DOHH2 (cell line): ENCODE data around the gene KCNH6.

Experiments used
- H3F3A ChIP-seq: fragments of 200-600 bp; sonication (generic), shearing (Covaris generic); 2 replicates; pipeline ENCODE4 v1.6.0; 2016; ENCODE audit warnings: antibody characterized with exemption, mild to moderate bottlenecking; ENCODE audit not compliant: control insufficient read depth, insufficient read depth
- H3K27ac ChIP-seq: fragments of 200-600 bp; sonication (generic); 2 replicates; pipeline ENCODE4 v1.5.1; 2014; ENCODE audit warnings: low read depth, mild to moderate bottlenecking, low read length, moderate library complexity
- H3K27me3 ChIP-seq: fragments of 200-600 bp; sonication (generic); 2 replicates; pipeline ENCODE4 v1.6.1; 2014; ENCODE audit warnings: mild to moderate bottlenecking, low read length, mixed read lengths; ENCODE audit not compliant: control insufficient read depth
- H3K36me3 ChIP-seq: fragments of 200-600 bp; sonication (generic); 2 replicates; pipeline ENCODE4 v1.6.1; 2014; ENCODE audit warnings: mild to moderate bottlenecking, low read length, moderate library complexity, mixed read lengths; ENCODE audit not compliant: control insufficient read depth
- H3K4me1 ChIP-seq: fragments of 200-600 bp; sonication (generic); 2 replicates; pipeline ENCODE4 v1.6.1; 2014; ENCODE audit warnings: mild to moderate bottlenecking, low read length, mixed read lengths; ENCODE audit not compliant: control insufficient read depth
- H3K4me2 ChIP-seq: fragments of 200-600 bp; sonication (generic); 2 replicates; pipeline ENCODE4 v1.6.0; 2014; ENCODE audit warnings: mild to moderate bottlenecking, low read length, moderate library complexity
- H3K4me3 ChIP-seq: fragments of 200-600 bp; sonication (generic); 2 replicates; pipeline ENCODE4 v1.5.1; 2014; ENCODE audit warnings: mild to moderate bottlenecking, low read length, mixed read lengths
- H3K79me2 ChIP-seq: fragments of 200-600 bp; sonication (generic); 2 replicates; pipeline ENCODE4 v1.6.1; 2014; ENCODE audit warnings: mild to moderate bottlenecking, low read length, mixed read lengths; ENCODE audit not compliant: control insufficient read depth
- H3K9me2 ChIP-seq: fragments of 200-600 bp; sonication (generic); replicated peaks from 2 replicates; pipeline ENCODE4 v1.6.1; 2014; ENCODE audit warnings: mild to moderate bottlenecking, low read length, mixed read lengths; ENCODE audit not compliant: control insufficient read depth
- H3K9me3 ChIP-seq: fragments of 200-600 bp; sonication (generic); 2 replicates; pipeline ENCODE4 v1.6.1; 2014; ENCODE audit warnings: antibody characterized with exemption, low read length, mixed read lengths; ENCODE audit not compliant: control insufficient read depth, insufficient read depth
- H4K20me1 ChIP-seq: fragments of 200-600 bp; sonication (generic); 2 replicates; pipeline ENCODE4 v1.6.0; 2014; ENCODE audit warnings: low read depth, mild to moderate bottlenecking, antibody characterized with exemption, low read length, moderate library complexity; ENCODE audit not compliant: control insufficient read depth, insufficient read depth
- CTCF ChIP-seq: fragments of 200-600 bp; sonication (generic); IDR thresholded peaks from one replicate; pipeline ENCODE4 v1.5.1; 2014; ENCODE audit warnings: antibody characterized with exemption, mild to moderate bottlenecking, low read depth, low read length; ENCODE audit not compliant: poor library complexity, severe bottlenecking
- EZH2phosphoT487 ChIP-seq: fragments of 200-600 bp; sonication (generic); IDR thresholded peaks from 2 replicates; pipeline ENCODE4 v1.6.1; 2017; ENCODE audit warnings: borderline replicate concordance, mild to moderate bottlenecking, antibody characterized with exemption, low read length, moderate library complexity, mixed read lengths

Gene KCNH6

GRCh38 chr17:63592797-63593196 is 69.6 kb downstream of the KCNH6 start:
- no peak overlapping the region for H3K4me2 ChIP-seq
- H3F3A ChIP-seq = 0 out of 2 replicates have a peak, but pooled peaks cover 4% of the 10 kb centered on the region
- H3K4me3 ChIP-seq = no peak overlapping the region
- H4K20me1 ChIP-seq = 0 out of 2 replicates have a peak, but pooled peaks cover 3% of the 10 kb centered on the region
- H3K27me3 ChIP-seq = no peaks in the 10 kb centered on the region
- H3K79me2 ChIP-seq = no peaks in the 10 kb centered on the region
- H3K36me3 ChIP-seq = peaks cover 50% of the 10 kb centered on the region
- H3K27ac ChIP-seq = no peak overlapping the region
- no peak for TF ChIP-seq EZH2phosphoT487
- no peaks in the 10 kb centered on the region for H3K9me3 ChIP-seq
- H3K9me2 ChIP-seq = no peaks in the 10 kb centered on the region
- peaks cover 5% of the 10 kb centered on the region; the same call in 1 of the 2 replicates for H3K4me1 ChIP-seq

- peaks cover 8% of the 10 kb centered on the region for H3K4me1 ChIP-seq
- TF ChIP-seq CTCF (no peak), EZH2phosphoT487 (no peak)
- H3F3A ChIP-seq = peaks cover 4% of the 10 kb centered on the region; the same call in 1 of the 2 replicates
- H3K79me2 ChIP-seq = no peaks in the 10 kb centered on the region
- no peaks in the 10 kb centered on the region for H3K27me3 ChIP-seq
- 0 out of 2 replicates have a peak, but pooled peaks cover 3% of the 10 kb centered on the region for H4K20me1 ChIP-seq
- no peak overlapping the region for H3K4me3 ChIP-seq
- H3K9me3 ChIP-seq = no peaks in the 10 kb centered on the region
- peaks cover 30% of the 10 kb centered on the region for H3K36me3 ChIP-seq
- H3K9me2 ChIP-seq = no peaks in the 10 kb centered on the region
- H3K4me2 ChIP-seq = no peak overlapping the region
- H3K27ac ChIP-seq = no peak overlapping the region
These were observed 72.0 kb downstream of the KCNH6 start for GRCh38 chr17:63595132-63595531.
